Hair follicle dermal papilla cell (primary cell): Measurements from ENCODE around the gene LRRC51. TPM values are rescaled to one million over a fixed set of nuclear protein-coding genes. Genes with fewer than 3 reads are reported as not detected.

Experiments
- small RNA-seq: library from RNA; depleted of rRNA; stranded (forward); fragments of <200 nt; gene quantifications from one replicate; pipeline ENCODE3, GENCODE V24; 2012
- total RNA-seq: library from RNA; depleted of rRNA; stranded (reverse); fragments of >200 nt; gene quantifications from 2 replicates; pipeline ENCODE4 v1.2.3, GENCODE V29; 2012

LRRC51 gene
- 6.0 and 6.3 TPM in 2 replicates for total RNA-seq

GRCh38 chr11:72080326-72081183 is at the start of gene LRRC51, which contains the start of gene NUMA1:
TSS of gene LRRC51 (plus strand) at chr11:72080850. CDS start at chr11:72089084, 8,234 bp downstream.
TSS of gene NUMA1 (minus strand) at chr11:72080542. CDS start at chr11:72035943, 44,599 bp downstream.

GRCh38 chr11:72102946-72103753 is 22.5 kb downstream of the LRRC51 start, which contains the start of gene LAMTOR1:
TSS of gene LAMTOR1 (minus strand) at chr11:72103297. CDS start at chr11:72103224, 73 bp downstream.

GRCh38 chr11:72105888-72106287 is 25.2 kb downstream of the LRRC51 start, which contains the start of gene TOMT:
TSS of gene TOMT (plus strand) at chr11:72105924. CDS start at chr11:72105952, 28 bp downstream.

GRCh38 chr11:72112143-72112977 is 31.7 kb downstream of the LRRC51 start, which contains the start of gene ANAPC15:
TSS of gene ANAPC15 (minus strand) at chr11:72112695. CDS start at chr11:72111276, 1,419 bp downstream.

GRCh38 chr11:72135473-72135872 is 54.8 kb downstream of the LRRC51 start, which contains the start of gene FOLR3:
TSS of gene FOLR3 (plus strand) at chr11:72135725. CDS start at chr11:72135953, 228 bp downstream.

Small RNA genes lying within 50 kb of the gene (small RNA-seq; reads per million reads assigned to genes)
- gene MIR3165 (not detected), gene RNU6-72P (not detected)

Other genes starting within 250 kb of the LRRC51 start
- gene DEFB108B, start 247.7 kb upstream of the LRRC51 start, total RNA-seq, result not detected in 2 replicates
- not detected in 2 replicates for gene DEFB131B, start 202.4 kb upstream of the LRRC51 start, total RNA-seq
- gene XNDC1N, start 152.3 kb upstream of the LRRC51 start, total RNA-seq, result 5.6 and 10.4 TPM in 2 replicates
- gene RNF121, start 151.8 kb upstream of the LRRC51 start, total RNA-seq, result 32.7 and 33.3 TPM in 2 replicates
- 2.9 and 3.9 TPM in 2 replicates for gene IL18BP, start 81.9 kb upstream of the LRRC51 start, total RNA-seq
- 247 and 272 TPM in 2 replicates for gene NUMA1, start 308 bp upstream of the LRRC51 start, total RNA-seq
- gene LAMTOR1, start 22.4 kb downstream of the LRRC51 start, total RNA-seq, result 113 and 119 TPM in 2 replicates
- not detected in 2 replicates for gene TOMT, start 25.1 kb downstream of the LRRC51 start, total RNA-seq
- gene ANAPC15, start 31.8 kb downstream of the LRRC51 start, total RNA-seq, result 11.4 and 18.0 TPM in 2 replicates
- 0.49 TPM in 1 of 2 replicates, not detected in the other for gene FOLR3, start 54.9 kb downstream of the LRRC51 start, total RNA-seq
- gene FOLR1, start 111.3 kb downstream of the LRRC51 start, total RNA-seq, result 0.24 and 0.32 TPM in 2 replicates
- not detected in 2 replicates for gene FOLR2, start 135.9 kb downstream of the LRRC51 start, total RNA-seq
- gene INPPL1, start 143.9 kb downstream of the LRRC51 start, total RNA-seq, result 108 and 141 TPM in 2 replicates
- not detected in 2 replicates for gene PHOX2A, start 163.3 kb downstream of the LRRC51 start, total RNA-seq